KMS-11 (cell line): ENCODE results near the gene RAP1GAP2.

Experiments
- H2AFZ ChIP-seq: fragments of 200-600 bp; sonication (generic); 2 replicates; pipeline ENCODE4 v1.6.1; 2016; ENCODE audit warnings: antibody characterized with exemption, mixed run types, low read depth
- H3K27ac ChIP-seq: fragments of 200-600 bp; sonication (generic); 2 replicates; pipeline ENCODE4 v1.6.1; 2016; ENCODE audit warnings: mild to moderate bottlenecking, mixed run types
- H3K27me3 ChIP-seq: fragments of 200-600 bp; sonication (generic); 2 replicates; pipeline ENCODE4 v1.6.1; 2017; ENCODE audit warnings: mild to moderate bottlenecking, low read depth, mixed run types, moderate library complexity; ENCODE audit not compliant: insufficient read depth
- H3K36me3 ChIP-seq: fragments of 200-600 bp; sonication (generic); 2 replicates; pipeline ENCODE4 v1.6.1; 2017; ENCODE audit warnings: mild to moderate bottlenecking, mixed run types; ENCODE audit not compliant: insufficient read depth
- H3K4me1 ChIP-seq: fragments of 200-600 bp; sonication (generic); 2 replicates; pipeline ENCODE4 v1.6.1; 2016; ENCODE audit warnings: mild to moderate bottlenecking, low read depth, mixed run types; ENCODE audit not compliant: poor library complexity, severe bottlenecking
- H3K4me2 ChIP-seq: fragments of 200-600 bp; sonication (generic); 2 replicates; pipeline ENCODE4 v1.7.0; 2016; ENCODE audit warnings: mild to moderate bottlenecking, mixed run types
- H3K4me3 ChIP-seq: fragments of 200-600 bp; sonication (generic); IDR thresholded peaks from 2 replicates; pipeline ENCODE4 v1.6.1; 2017; ENCODE audit warnings: low read depth, low read length, mixed read lengths; ENCODE audit not compliant: insufficient read depth
- H3K79me2 ChIP-seq: fragments of 200-600 bp; sonication (generic); 2 replicates; pipeline ENCODE4 v1.6.1; 2016; ENCODE audit warnings: low read depth, mixed run types; ENCODE audit not compliant: insufficient read depth
- H3K9ac ChIP-seq: fragments of 200-600 bp; sonication (generic); 2 replicates; pipeline ENCODE4 v1.6.1; 2016; ENCODE audit warnings: mild to moderate bottlenecking, mixed run types
- H4K20me1 ChIP-seq: fragments of 200-600 bp; sonication (generic); 2 replicates; pipeline ENCODE4 v1.6.1; 2016; ENCODE audit warnings: mild to moderate bottlenecking, mixed run types; ENCODE audit not compliant: insufficient read depth
- CTCF ChIP-seq: fragments of 200-600 bp; sonication (generic); conservative IDR thresholded peaks from 2 replicates; pipeline ENCODE4 v1.6.1; 2017; ENCODE audit warnings: low read depth, mild to moderate bottlenecking, antibody characterized with exemption, low read length, moderate library complexity, mixed read lengths

Gene RAP1GAP2

GRCh38 chr17:3019761-3020160 lies 223.5 kb downstream of the RAP1GAP2 start:
- Histone ChIP-seq H3K4me3 (no peak overlapping the region), H4K20me1 (no peaks in the 10 kb centered on the region), H3K36me3 (no peaks in the 10 kb centered on the region), H3K4me2 (no peak overlapping the region), H3K27me3 (peaks cover 10% of the 10 kb centered on the region; the same call in 1 of the 2 replicates), H3K27ac (no peak overlapping the region), H2AFZ (no peak overlapping the region), H3K9ac (no peak overlapping the region), H3K79me2 (no peaks in the 10 kb centered on the region), H3K4me1 (no peaks in the 10 kb centered on the region)
- TF ChIP-seq CTCF: no peak

GRCh38 chr17:3020381-3020780 lies 224.1 kb downstream of the RAP1GAP2 start:
- Histone ChIP-seq H3K27ac (no peak overlapping the region), H3K36me3 (no peaks in the 10 kb centered on the region), H4K20me1 (no peaks in the 10 kb centered on the region), H2AFZ (no peak overlapping the region), H3K9ac (no peak overlapping the region), H3K4me3 (no peak overlapping the region), H3K79me2 (no peaks in the 10 kb centered on the region), H3K27me3 (peaks cover 10% of the 10 kb centered on the region; the same call in 1 of the 2 replicates), H3K4me1 (no peaks in the 10 kb centered on the region), H3K4me2 (no peak overlapping the region)
- no peak for TF ChIP-seq CTCF

GRCh38 chr17:3022197-3022596 lies 226.0 kb downstream of the RAP1GAP2 start:
- Histone ChIP-seq H3K27ac (no peak overlapping the region), H3K4me3 (no peak overlapping the region), H4K20me1 (no peaks in the 10 kb centered on the region), H3K27me3 (peaks cover 8% of the 10 kb centered on the region; the same call in 1 of the 2 replicates), H2AFZ (no peak overlapping the region), H3K4me1 (no peaks in the 10 kb centered on the region), H3K36me3 (no peaks in the 10 kb centered on the region), H3K79me2 (no peaks in the 10 kb centered on the region), H3K4me2 (no peak overlapping the region), H3K9ac (no peak overlapping the region)
- TF ChIP-seq CTCF: no peak

- Histone ChIP-seq H3K4me2 (no peak overlapping the region), H3K27ac (no peak overlapping the region), H3K9ac (no peak overlapping the region), H3K4me1 (no peaks in the 10 kb centered on the region), H3K4me3 (no peak overlapping the region), H3K27me3 (peaks cover 5% of the 10 kb centered on the region; the same call in 1 of the 2 replicates), H2AFZ (no peak overlapping the region), H3K36me3 (no peaks in the 10 kb centered on the region), H4K20me1 (no peaks in the 10 kb centered on the region), H3K79me2 (no peaks in the 10 kb centered on the region)
- no peak for TF ChIP-seq CTCF
These were observed 228.1 kb downstream of the RAP1GAP2 start for GRCh38 chr17:3024346-3024745.
